SK-N-SH (cell line): ENCODE results near the gene PLD4.

Experiments used
- POLR2AphosphoS5 ChIP-seq: IDR thresholded peaks from 2 replicates; pipeline ENCODE4 v1.6.1; 2012; ENCODE audit warnings: low read depth, low read length
- TAF1 ChIP-seq: IDR thresholded peaks from 2 replicates; pipeline ENCODE4 v1.6.1; 2012; ENCODE audit warnings: low read depth, mild to moderate bottlenecking, low read length, moderate library complexity, borderline replicate concordance
- TF ChIP-seq, protein P1 (sequence below): fragments of 200-600 bp; sonication (generic); IDR thresholded peaks from 2 replicates; pipeline ENCODE4 v1.6.1; 2017; ENCODE audit warnings: antibody characterized with exemption, mild to moderate bottlenecking, moderate library complexity

DNA sequence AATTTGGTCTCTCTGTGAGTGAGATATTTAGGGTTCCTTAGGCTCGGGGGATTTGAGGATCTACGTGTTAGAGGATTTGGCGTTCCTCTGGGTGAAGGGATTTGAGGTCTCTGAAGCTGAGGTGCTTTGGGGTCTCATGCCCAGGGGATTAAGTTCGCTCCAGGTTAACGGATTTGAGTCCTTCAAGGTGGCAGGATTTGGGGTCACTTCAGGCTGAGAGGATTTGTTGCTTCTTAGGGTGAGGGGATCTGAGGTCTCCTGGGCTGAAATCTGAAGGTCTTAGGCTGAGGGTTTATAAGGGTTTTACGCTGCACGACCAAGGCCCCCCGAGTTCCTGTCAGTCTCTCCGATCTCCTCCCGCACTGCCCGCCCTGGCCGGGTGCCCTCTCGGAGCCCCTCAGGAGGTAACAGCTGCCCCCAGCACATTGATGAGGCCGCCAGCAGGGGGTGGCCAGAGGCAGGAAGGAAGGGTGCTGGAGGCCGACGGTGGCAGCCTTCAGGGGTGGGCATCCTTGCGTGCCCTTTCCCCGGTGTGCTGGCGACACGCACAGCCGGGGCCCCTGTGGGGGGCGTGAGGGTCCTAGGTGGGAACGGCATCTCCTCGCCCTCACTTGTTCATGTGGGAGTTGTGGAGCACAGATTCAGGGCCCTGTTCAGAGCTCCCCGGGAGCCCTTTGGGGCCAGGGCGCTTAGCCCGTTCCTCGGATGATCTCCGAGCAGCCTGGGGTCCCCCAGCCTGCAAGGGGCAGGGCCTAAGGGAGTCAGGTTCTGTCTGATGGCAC lies 45.3 kb upstream of the PLD4 start:
- TF ChIP-seq, protein P1, sequence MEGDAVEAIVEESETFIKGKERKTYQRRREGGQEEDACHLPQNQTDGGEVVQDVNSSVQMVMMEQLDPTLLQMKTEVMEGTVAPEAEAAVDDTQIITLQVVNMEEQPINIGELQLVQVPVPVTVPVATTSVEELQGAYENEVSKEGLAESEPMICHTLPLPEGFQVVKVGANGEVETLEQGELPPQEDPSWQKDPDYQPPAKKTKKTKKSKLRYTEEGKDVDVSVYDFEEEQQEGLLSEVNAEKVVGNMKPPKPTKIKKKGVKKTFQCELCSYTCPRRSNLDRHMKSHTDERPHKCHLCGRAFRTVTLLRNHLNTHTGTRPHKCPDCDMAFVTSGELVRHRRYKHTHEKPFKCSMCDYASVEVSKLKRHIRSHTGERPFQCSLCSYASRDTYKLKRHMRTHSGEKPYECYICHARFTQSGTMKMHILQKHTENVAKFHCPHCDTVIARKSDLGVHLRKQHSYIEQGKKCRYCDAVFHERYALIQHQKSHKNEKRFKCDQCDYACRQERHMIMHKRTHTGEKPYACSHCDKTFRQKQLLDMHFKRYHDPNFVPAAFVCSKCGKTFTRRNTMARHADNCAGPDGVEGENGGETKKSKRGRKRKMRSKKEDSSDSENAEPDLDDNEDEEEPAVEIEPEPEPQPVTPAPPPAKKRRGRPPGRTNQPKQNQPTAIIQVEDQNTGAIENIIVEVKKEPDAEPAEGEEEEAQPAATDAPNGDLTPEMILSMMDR = no peak
- no peak for TF ChIP-seq TAF1
- no peak for TF ChIP-seq POLR2AphosphoS5
